ENCODE results near the gene MICU2.

DNA sequence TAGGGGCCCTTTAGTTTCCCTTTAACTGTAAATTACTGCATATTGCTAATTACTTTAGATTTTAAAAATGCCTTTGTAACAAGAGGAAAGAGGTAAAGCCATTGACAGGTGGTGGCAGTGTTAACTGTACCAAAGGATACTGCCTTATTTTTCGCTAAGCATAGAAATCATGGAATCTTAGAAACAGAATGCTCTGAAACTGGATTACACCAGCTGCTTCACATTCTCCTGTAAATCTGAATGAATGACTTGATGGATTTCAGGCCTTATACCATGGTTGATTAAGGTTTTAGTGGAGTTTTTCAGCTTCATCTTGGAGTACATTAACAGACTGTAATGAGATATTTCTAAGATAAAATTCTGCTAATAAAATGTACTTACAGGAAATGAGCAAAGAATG is 25.2 kb downstream of the MICU2 start:
- no peak for TF ChIP-seq MAX (IDR thresholded peaks at IDR 0.05; ENCODE audit: low read depth, low read length)
- TF ChIP-seq POLR2A (IDR thresholded peaks at IDR 0.05; ENCODE audit: low read depth, low read length): no peak
- TF ChIP-seq TAF1 (IDR thresholded peaks at IDR 0.05; ENCODE audit: borderline replicate concordance, low read depth, low read length): no peak
- TF ChIP-seq MXI1 (IDR thresholded peaks at IDR 0.05; ENCODE audit: low read depth, low read length): no peak
- TF ChIP-seq CTCF (IDR thresholded peaks at IDR 0.05 in 2 of 3, conservative IDR thresholded peaks at IDR 0.05 in 1 of 3; ENCODE audit: control insufficient read depth in 2 of 3, extremely low read depth in 1 of 3, insufficient read depth in 1 of 3, low read depth in 3 of 3, low read length in 3 of 3): no peak
- no peak for TF ChIP-seq EP300 (IDR thresholded peaks at IDR 0.05; ENCODE audit: borderline replicate concordance in 1 of 2, control insufficient read depth in 1 of 2, low read depth in 2 of 2, low read length in 2 of 2)
- no peak for TF ChIP-seq POLR2AphosphoS5 (IDR thresholded peaks at IDR 0.05; ENCODE audit: low read length)
- no peak for TF ChIP-seq KDM1A (IDR thresholded peaks at IDR 0.05; ENCODE audit: borderline replicate concordance)
- no peak for TF ChIP-seq CREB1 (IDR thresholded peaks at IDR 0.05; ENCODE audit: low read depth)
- no peak for TF ChIP-seq EZH2 (IDR thresholded peaks at IDR 0.05; ENCODE audit: borderline replicate concordance, control insufficient read depth, low read depth, low read length)
- TF ChIP-seq SUZ12 (IDR thresholded peaks at IDR 0.05; ENCODE audit: unreplicated experiment): no peak
- no peak for TF ChIP-seq ZNF274 (IDR thresholded peaks at IDR 0.05; ENCODE audit: insufficient read depth, insufficient read length)
- TF ChIP-seq NFYA (IDR thresholded peaks at IDR 0.05; ENCODE audit: borderline replicate concordance, low read depth, low read length): no peak
- no peak for TF ChIP-seq ZNF384 (IDR thresholded peaks at IDR 0.05; ENCODE audit: borderline replicate concordance, low read depth, low read length)

All from GM12878 (cell line).